Islet precursor cell (in vitro differentiated cells): ENCODE measurements around the gene LIPC.
A peak's percentile ranks its signal among the peaks of the same experiment; 100 is the strongest.

Source experiments
- DNase-seq: peaks from one replicate; pipeline ENCODE4 v3.0.0-alpha.2; 2018

Gene LIPC

DNA sequence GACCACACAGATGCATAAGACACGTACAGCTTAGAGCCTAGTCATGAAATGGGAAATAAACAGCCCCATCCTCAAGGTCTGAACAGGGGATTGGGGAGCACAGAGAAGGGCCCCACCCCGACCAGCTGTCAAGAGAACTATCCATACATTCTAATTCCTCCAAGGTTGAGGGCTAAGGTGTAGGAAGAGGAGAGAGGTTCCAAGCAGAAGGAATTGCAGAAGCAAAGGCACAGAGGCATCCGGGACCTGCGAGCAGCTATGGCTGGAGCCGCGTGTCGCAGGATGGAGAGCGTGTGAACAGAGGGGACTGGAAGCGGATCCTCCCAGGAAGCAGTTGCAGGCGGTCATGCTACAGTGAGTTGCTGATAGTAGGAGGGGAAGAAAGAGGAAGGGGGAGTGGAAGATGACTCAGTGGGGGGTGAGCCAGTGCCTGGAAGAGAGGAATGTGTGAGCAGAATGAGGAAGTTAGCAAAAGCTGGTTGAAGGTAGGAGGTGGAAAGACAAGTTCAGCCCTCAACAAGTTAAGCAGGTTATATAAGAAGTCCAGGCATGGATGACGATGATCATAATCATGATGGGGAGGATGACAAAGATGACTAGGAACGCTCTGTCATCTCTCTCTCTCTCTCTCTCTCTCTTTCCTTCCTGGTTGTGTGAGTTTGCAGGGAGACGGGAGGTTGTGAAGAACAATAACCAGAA, 89.7 kb downstream of the LIPC start:
- DNase-seq = peak; percentile 97

DNA sequence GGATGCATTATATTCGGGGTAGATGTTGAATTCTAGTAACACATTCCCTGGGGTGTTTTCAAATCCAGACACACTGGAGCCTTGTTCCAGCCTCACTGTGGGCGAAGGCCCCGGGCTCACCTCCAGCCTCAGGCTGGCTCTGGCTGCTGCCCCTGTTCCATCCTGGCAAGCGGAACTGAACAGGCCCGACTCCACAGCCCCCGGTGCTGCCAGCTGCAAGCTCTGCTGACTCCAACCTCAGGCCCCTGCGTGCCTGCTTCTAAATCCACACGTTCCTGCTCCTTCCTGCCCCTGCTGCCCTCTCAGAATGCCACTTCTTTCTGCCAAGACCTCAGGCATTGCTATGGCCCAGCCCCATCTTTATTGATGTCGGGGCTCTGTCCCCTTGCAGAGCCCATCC, 90.6 kb downstream of the LIPC start:
- DNase-seq = peak; percentile 54

DNA sequence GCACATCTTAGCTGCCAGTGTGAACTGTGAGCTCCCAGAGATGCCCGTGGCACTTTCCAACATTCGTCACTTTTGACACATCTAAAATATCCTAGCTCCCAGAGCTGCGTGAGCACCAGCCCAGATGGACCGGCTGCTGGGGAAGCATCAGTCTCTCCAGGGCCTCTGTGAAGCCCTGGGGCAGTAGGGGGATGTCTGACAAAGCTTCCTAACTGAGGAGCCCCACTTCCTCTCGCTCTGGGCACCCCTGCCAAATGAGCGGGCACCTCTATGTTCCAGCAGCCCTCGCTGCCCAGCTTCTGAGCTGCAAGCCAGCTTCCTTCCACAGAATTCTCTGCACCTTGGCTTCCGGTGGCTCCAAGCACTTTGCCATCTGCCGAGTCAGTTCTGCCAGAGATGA, 91.1 kb downstream of the LIPC start:
- peak; percentile 44 for DNase-seq

DNA sequence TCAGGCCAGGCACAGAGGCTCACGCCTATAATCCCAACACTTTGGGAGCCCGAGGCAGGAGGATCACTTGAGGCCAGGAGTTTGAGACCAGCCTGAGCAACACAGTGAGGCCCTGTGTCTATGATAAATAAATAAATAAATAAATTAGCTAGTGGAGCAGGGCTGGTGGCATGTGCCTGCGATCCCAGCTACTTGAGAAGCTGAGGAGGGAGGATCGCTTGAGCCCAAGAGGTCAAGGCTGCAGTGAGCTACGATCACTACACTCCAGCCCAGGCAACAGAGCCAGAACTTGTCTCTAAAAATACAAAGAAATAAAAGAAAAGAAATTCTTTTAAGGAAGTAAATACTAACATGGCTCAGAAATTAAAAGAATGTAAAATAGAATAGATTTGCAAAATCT, 91.8 kb downstream of the LIPC start:
- DNase-seq = peak; percentile 30

DNA sequence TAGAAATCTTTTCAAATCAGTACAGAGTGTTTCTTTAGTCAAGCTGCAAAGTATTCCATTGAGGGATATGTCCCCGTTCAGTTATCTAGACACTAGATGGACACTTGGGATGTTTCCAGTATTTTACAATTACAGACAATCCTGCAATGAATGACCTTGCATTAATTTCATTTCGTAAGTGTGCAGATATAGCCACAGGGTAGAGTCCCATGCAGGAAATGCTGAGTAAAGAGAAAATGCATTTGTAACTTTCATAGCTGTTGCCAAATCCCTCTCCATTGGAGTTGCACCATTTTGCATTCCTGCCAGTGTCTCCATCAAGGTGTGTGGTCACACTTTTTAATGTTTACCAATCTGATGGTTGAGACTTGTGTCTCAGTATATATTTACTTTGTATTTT, 92.5 kb downstream of the LIPC start:
- no peak for DNase-seq

DNA sequence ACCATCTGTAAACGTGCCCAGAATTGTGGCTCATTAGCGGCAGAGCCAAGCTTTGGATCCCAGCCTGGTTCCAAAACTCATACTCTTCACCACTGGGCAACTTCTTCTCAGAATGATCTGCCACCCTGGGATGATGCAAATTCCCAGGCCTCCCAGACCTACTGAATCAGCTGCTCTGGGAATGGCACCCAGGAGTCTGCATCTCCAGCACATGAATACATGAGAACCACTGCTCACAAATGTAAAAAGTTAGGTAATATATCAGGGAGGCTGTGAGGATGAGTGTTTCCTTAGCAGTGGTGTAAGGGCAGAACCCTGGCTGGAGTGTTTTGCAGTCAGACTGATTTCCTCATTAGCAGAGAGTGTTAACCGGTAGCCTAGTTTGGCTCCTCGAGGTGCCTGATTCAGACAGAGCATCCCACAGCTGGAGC, 94.2 kb downstream of the LIPC start:
- DNase-seq = peak; percentile 25

DNA sequence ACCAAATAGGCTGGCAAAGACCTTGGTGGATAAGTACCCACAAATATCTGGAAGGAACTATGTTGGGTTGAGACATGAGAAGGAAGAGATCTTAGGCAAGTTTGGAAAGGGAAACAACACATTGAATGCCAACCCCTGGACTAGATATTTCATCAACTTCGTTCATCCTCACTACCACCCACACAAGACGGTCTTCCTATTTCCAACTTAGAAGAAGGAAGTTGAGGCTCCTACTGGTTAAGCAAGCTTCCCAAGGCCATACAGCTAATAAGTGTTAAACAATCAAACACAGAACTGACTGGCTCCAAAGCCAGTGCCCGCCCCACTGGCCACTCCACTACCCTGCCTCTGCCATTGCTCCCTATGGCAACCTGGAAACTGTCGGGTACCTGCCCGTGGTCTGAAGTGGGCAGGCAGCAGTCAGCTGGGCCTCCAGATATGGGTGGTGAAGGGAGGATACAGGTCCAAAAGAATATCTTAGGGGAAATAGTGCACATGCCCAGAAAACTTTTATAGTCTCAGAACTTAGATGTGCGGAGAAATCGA, 94.9 kb downstream of the LIPC start:
- DNase-seq = peak; percentile 22

DNA sequence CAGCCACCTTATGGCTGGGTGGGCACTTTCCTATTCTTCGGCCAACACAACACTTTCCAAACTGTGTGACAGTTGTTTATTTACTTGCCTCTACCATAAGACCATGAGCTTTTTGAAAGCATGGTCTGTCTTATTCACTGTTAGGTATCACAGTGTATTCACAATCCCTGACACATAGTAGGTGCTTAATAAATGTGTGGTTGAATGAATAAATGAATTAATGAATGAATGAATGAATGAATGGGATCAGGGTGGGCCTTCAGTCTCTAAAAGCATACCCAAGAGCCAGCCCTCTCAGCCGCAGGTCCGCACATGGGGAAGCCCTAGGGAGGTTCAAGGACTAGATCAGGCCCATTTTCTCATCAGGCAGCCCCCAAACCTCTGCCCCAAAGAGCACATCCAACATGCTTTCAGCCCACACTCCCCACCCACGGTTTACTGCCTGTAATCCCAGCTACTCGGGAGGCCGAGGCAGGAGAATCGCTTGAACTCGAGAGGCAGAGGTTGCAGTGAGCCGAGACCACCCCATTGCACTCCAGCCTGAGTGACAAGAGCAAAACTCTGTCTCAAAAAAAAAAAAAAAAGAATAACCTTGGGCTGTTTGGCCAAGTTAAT, 95.9 kb downstream of the LIPC start:
- DNase-seq = no peak

DNA sequence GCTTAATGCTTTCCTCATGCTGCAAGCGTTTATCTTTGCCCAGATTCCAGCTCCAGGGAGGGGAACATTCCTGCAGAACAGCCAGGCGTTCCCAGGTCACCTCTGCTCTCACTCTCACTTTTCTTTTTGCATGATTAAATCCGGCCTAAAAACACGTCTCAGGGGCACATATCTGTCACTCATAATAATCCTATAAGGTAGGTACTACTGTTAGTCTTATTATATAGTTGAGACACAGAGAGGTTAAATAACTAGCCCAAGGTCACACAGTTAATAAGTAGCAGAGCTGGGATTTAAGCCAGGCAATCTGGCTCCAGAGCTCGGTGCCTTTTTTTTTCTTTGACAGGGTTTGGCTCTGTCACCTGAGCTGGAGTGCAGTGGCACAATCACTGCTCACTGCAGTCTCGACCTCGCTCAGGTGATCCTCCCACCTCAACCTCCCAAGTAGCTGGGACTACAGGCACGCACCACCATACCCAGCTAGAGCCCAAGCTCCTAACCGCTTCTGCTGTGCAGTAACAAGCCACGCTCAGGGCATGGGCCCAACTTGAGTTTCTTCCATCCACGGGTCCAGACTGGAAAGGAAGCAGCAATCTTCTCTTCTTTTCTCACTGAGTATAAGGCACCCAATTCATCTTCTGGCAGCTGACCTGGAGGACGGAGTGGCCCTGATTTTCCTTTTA, 96.5 kb downstream of the LIPC start:
- DNase-seq = peak; percentile 68

DNA sequence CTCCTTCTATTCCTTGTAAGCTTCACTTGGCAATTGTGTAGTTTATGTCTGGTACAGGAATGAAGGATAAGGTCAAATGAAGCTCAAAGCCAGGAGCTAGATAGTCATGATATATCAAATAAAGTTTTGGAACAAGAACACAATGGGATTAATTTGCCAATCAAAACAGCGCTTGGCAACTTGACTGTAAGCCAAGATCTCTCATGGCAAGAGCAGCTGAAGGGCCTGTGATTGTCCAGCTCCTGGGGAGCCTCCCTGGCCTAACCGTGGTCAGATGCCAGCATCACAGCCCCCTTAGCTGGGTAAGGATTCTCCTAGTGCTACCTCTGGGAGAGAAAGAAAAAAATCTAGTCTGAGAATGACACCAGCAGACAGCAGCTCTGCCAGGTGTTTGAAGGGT, 97.2 kb downstream of the LIPC start:
- DNase-seq = peak; percentile 35

DNA sequence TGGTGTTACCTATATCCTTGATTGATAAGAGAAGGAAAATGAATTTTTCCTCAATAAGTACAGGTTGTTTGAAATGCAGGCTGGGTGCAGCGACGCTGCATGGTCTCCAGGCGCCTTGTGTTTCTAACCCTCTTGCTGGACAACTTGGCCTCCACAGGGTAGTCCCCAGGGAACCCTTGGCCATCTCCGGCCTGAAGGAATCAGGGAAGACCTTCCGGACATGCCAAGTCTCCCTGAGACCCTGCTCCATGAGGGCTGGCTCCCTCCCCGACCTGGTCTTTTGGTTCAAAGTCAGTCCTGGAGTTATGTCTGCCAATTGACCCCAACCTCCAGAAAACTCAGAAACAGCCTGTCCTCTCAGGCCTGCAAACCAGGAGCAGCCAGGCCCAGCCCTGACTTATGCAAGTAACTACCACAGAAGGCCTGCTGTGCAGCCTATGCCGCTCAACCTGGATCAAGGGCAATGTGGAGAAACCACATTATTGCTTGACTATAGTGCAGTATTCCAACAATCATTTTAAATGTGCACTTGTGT, 98.3 kb downstream of the LIPC start:
- peak; percentile 34 for DNase-seq

DNA sequence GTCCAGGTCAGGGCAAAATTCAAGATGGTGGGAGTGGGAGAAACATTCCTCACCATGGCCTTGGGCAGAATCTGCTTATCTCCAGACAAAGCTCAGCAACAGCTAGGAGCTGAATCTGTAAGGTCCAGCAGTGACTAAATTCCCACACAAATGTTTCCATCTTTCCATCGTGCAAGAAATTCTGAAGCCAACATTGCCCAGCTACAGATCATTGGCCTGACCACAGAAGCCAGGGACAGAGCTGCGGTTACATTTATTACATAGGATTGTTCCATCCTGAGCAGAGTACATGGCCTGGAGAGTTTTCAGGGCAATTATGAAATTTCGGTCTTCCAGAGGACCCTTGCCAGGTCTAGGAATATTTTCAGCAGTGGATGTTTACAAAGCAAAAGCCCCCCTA, 100.3 kb downstream of the LIPC start:
- DNase-seq = peak; percentile 31

DNA sequence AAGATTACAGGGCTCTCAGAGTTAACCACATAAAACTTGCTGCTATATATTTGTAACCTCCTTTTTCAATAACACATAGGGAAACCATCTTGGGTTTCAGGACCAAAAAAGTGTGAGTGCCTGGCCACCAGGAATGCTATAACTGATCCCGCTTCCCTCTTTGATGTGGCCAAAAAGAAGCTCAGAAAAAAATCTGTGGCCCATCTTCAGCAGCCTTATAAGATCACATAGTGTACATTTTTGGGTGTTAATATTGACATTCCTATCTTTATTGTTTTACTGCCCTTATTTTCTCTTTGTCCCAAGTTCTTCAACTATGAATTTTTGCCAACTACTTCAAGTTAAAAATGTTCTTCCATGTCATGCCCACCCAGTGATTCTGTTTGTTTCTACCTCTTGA, 102.8 kb downstream of the LIPC start:
- peak; percentile 19 for DNase-seq

DNA sequence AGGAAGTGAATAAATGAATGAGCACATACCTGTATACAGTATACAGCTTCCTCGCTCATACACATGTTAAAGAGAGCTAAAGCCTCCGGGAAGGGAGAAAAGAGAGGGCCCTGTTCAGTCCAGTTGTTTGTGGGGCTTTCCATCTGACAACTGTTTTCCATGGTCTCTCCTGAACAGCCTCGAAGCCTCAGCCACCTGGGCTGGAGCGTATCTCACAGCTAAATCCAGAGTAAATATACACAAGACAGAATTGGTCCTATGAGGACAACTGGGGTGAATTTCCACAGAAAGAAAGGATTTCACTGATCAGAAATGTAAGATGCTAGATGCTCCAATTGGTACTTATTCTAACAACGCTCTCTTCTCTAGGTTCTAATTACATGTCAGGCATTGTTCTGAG, 103.5 kb downstream of the LIPC start:
- DNase-seq = no peak

DNA sequence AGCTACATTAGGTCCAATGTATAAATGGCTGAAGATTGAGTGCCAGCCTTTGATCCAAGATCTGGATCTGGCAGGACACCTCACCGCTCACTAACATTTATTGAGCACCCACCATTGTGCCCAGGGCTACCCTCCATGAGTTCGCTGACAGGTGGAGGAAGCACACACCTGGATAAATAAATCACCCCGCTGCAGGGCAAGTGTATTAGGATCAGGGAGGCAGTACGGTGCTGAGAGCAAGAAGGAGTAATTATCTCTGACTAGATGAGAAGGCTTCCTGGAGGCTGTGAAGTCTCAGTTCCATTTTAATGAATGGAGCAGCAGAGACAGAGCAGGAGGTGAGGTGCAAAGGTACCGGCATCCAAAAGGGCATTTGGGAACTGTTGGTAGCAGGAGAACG, 104.1 kb downstream of the LIPC start:
- peak; percentile 41 for DNase-seq

DNA sequence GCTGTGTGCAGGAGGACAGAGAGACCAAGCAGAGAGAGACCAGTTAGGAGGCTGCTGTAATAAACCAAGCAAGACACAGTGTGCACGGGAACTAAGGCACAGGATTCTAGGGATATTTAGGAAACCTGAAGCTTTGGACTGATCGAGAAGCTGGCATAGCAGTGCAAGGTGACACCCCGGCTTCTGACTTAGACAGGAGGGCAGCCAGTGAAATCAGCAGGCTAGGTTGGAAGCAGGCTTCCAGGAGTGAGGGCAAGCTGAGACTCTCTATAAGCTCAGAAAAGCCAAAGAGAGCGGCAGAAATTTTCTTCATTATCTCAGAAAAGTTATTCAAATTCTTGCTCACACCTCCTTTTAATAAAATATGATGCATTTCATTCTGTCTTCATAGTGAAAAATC, 104.6 kb downstream of the LIPC start:
- peak; percentile 26 for DNase-seq

DNA sequence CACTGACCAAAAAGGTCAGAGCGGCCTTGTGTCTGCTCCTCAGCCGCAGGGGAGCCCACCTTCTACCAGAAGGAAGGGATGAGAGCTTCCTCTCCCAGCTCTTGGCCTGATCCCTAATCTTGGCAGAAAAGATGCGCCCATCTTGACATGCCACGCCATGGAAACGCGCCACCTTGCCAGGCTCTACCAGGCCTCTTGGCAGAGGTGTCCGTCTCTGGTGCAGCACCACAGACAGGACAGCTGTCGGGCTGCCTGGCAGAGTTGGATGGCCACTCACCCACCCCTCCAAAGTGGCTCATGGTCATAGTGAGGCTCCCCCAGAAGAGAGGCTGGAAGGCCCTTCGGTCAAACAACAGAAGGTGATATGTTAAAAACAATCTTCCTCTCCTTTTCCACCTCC, 105.2 kb downstream of the LIPC start:
- DNase-seq = peak; percentile 29

DNA sequence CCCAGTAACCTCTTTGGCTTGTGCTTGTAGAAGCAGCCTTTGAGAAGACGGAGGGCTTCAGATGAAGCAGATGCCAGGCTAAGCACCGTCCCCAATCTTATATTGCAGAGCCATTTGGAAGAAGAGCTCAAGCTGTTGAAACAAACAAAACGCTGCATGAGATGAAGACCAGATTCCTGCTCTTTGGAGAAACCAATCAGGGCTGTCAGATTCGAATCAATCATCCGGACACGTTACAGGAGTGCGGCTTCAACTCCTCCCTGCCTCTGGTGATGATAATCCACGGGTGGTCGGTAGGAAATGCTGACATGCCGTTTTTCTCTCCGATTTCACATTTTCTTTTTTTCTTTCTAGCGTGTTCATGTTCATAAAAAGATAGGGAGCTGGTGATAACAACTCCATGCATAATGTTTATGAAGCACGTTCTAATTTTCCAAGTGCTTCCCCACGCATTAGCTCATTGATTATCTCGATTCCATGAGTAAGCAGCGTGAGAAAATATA, 106.5 kb downstream of the LIPC start:
- DNase-seq = no peak

DNA sequence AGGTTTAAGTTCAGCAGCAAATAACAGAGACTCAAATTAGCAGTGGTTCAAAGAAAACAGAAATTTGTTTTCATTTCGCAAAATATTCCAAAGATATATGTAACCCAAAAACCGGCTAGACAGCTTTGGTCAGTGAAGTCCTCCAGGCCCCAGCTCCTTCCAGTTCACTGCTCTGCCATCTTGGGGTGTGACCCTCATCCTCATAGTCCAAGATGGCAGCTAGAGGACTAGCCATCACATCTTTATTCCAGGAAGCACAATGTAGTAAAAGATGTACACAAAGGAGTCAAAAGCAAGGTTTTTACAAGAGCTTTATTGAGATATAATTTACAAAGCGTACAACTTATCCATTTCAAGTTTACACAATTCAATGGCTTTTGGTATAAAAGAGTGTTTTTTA, 107.1 kb downstream of the LIPC start:
- no peak for DNase-seq

DNA sequence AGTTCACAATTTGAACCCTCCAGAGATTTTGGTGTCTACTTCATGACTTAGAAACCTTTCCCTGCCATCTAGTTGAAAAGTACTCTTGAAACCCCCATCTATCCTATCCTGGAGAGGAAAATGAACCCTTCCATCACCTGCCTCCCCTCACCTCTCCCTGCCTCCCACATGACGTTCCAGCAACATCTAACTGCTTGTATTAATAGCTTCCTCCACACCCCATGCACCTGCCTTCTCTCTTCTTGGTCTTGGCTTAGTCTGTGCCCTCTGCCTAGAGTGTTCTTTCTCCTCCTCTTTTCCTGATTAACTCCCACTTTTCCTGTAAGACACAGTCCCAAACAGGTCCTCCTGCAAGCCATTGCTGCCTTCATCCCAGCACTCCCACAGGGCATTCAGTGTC, 107.8 kb downstream of the LIPC start:
- peak; percentile 27 for DNase-seq

DNA sequence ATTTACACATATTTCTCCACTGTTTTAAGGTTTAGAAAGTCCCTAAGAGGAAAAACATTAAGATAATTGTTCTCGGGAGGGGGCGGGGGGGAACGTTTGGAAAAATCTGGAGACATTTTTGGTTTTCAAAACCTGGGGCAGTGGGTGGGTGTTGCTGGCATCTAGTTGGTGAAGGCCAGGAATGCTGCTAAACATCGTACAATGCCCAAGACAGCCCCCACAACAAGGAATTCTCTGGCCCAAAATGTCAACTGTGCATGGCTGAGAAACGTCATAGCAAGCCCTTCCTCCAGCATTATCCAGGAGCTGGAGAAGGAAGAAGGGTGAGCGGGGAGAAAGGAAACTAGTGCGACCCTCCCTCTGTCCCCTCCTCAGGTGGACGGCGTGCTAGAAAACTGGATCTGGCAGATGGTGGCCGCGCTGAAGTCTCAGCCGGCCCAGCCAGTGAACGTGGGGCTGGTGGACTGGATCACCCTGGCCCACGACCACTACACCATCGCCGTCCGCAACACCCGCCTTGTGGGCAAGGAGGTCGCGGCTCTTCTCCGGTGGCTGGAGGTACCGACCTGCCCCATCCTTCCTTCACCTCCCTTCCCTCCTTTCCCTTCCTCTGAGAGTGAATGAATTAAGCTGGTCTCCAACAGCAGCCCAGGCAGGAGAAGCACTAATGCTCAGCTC, 109.8 kb downstream of the LIPC start:
- DNase-seq = peak; percentile 35

DNA sequence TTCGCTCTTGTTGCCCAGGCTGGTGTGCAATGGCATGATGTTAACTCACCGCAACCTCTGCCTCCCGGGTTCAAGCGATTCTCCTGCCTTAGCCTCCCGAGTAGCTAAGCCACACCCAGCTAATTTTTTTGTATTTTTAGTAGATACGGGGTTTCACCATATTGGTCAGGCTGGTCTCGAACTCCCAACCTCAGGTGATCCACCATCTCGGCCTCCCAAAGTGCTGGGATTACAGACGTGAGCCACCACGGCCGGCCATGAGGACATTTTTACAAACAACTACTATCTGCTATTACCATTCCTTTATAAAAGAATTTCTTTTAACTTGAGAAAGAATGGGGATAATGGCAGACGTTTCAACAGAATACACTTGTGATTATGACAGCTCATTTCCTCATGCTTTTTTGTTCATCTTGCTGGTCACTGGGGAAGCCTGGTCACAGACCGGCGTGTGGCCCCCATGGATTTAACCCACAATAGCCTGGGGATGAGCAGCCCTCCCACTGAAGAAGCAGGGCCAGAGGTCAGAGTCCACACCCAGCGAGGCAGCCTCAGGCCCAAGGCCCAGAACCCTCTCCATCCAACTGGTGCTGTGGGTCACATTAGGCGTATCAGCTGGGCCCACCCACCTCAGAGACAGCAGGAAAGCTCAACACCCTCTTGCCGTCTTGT, 112.0 kb downstream of the LIPC start:
- peak; percentile 38 for DNase-seq
